GM21619 (cell line): Measurements from ENCODE around the gene NPLOC4.
"Not testable (repeated sequence)": the region's sequence is repeated elsewhere in the genome, so short reads cannot be mapped to it uniquely, and the experiment has no call there.

Source experiments
- ATAC-seq: cut with Tn5 transposase; IDR thresholded peaks from one replicate; pipeline ENCODE4 v1.9.1; 2021; ENCODE audit not compliant: unreplicated experiment

NPLOC4 gene

DNA sequence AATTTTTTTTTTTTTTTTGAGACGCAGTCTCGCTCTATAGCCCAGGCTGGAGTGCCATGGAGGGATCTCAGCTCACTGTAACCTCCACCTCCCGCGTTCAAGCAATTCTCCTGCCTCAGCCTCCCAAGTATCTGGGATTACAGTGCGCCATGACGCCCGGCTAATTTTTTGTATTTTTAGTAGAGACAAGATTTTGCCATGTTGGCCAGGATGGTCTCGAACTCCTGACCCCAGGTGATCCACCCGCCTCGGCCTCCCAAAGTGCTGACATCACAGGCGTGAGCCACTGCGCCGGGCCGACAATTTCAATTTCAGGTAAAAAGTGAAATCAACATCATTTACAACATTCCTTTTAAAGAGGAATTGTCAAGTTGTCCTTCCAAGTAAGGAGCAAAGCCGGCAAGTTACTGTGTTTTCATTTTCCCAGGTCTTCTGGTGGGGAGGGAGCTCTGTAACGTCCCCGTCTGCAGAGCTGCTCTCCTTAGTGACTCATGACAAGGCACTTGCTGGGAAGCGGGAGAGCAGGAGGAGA lies 873 bp downstream of the NPLOC4 start:
- ATAC-seq: peak; percentile 14

DNA sequence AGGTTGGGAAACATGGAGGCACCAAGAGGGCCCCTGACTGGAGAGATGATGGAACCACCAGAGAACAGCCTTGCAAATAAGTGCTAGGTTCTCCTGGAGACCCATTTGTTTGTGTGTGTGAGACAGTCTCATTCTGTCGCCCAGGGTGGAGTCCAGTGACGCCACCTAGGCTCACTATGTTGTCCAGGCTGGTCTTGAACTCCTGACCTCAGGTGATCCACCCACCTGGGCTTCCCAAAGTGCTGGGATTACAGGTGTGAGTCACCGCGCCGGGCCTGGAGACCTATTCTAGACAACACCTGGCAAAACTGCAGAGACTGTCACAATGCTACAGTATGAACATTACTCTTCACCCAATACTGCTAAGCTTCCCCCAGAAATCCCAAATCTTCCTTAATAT lies 1.5 kb downstream of the NPLOC4 start:
- no peak for ATAC-seq

DNA sequence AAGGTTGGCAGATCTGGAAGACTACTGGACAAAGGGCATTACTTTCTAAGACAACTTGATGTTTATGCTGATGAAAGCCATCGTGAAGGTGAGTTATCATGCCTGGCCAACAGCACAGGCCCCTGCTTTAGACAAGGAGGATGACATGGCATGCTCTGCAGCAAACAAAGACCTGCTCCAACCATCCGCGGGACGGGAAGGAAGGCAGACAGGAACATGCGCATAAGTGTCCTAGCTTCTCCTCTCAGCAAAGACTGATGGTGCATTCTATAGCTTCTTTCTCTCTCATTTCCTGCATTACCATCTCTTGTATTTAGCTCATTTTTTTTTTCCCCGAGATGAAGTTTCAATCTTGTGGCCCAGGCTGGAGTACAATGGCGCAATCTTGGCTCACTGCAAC lies 5.4 kb downstream of the NPLOC4 start:
- ATAC-seq: no peak

DNA sequence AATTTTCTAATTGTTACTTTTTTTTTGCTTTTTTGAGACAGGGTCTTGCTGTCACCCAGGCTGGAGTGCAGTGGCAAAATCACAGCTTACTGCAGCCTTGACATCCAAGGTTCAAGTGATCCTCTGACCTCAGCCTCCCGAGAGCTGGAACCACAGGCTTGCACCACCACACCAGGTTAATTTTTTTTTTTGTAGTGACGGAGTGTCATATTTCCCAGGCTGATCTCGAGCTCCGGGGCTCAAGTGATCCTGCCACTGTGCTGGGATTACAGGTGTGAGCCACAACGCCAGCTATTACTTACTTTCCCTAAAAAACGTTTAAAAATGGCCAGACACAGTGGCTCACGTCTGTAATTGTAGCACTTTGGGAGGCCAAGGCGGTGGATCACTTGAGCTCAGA lies 6.6 kb downstream of the NPLOC4 start:
- ATAC-seq: no peak

DNA sequence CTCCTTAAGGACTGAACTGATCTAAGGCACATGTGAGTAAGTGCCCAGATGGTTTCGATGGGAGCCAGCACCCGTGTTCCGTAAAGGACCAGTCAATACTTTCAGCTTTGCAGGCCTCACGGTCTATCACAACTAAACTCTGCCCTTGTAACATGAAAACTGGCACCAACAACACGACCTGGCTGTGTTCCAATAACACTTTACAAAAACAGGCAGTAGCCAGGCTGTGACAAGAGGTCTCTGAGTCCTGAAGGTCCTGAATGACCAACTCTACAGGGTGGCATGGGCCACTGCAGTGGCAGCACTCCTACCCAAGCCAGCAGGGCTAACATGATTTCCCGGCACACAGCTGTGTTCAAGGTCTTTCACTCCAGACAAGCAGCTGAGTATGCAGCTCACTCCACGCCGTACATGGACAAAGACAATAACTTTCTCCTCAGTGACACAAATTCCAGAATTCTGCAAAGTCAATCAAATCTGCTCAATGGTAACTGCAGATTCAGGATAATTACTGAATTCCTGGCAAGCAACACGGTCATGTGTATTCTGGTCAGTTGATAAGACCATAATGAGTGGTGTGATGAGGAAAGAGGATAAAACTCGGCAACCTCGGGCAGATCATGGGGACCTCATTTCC lies 15.3 kb downstream of the NPLOC4 start:
- ATAC-seq: no peak

DNA sequence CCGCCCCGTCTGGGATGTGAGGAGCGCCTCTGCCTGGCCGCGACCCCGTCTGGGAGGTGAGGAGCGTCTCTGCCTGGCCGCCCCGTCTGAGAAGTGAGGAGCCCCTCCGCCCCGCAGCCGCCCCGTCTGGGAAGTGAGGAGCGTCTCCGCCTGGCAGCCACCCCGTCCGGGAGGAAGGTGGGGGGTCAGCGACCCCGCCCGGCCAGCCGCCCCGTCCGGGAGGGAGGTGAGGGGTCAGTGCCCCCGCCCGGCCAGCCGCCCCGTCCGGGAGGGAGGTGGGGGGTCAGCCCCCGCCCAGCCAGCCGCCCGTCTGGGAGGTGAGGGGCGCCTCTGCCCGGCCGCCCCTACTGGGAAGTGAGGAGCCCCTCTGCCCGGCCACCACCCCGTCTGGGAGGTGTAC lies 18.6 kb downstream of the NPLOC4 start:
- not testable (repeated sequence) for ATAC-seq

DNA sequence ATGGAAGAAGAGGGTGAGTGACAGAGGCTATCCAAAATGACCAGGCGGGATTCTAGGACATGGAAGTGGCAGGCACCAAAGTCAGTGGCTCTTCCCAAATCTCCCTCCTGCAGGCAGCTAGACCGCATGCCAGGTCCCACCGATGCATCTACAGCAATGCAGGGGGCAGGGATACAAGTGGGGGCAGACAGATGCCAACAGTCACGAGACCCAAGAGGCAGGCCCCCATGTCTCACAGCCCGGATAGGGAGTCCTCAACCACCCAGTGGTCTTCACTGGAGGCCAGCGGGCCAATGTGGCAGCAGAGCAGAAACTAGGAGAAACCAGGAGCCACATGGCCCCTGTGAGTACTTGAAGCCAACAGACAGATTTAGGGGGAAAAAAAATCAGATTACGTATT lies 20.0 kb downstream of the NPLOC4 start:
- ATAC-seq: no peak

DNA sequence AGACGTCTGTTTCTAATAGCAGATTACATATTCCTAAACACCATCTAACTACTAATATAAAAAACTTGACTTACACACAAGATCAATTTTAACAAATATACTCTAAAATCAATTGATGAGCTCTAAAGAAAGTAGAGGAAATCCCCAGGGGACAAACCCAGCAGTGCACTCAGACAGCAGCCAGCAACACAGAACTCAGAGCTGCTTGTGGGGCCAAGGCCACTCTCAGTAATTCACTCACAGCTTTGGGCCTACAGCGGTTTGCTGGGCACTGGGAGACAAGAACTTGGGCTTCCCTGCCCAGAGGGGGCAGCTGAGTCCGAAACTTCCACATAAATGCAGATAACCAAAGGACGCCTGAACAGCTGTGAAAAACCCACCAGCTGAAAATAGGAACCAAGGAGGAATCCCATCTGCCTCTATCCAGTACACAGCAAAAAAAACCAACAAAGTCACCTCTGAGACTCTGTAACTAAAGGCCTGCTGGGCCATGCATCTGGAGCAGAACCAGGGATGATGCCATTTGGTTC lies 21.4 kb downstream of the NPLOC4 start:
- no peak for ATAC-seq

DNA sequence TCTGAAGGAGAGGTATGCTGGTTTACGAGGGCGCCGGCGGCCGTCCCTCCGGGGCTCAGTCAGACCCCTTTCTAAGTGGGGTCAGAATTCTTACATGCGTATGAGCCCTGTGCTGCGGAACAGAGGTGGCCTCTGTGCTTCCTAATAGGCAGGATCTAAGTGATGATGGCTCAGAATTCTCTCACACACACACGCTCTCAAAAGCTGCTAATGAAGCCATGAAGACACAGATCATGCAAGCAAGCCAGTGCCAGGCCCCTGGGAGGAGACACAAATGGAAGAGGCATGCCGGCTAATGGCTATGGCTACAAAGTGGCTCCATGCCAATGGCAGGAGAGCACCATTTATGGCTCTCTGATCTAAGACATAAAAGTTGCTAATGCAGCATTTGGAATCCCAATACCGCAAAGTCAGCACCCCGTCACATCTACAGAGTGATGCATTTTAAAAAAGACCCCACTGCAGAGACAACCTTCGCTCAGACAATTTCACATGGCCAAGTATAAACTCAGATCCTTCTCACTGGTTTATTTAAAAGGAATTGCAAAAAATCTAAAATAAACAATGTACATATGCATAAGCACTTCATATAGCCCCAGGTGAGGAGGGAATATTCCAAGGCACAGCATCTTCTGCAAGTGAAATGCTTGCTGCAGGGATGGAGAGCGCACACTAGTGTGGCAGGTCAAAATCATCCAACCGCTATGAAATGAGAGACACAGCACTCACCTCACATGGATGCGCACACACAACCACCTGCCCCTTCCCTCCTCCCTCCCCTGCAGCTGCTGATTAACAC lies 24.5 kb downstream of the NPLOC4 start:
- no peak for ATAC-seq

DNA sequence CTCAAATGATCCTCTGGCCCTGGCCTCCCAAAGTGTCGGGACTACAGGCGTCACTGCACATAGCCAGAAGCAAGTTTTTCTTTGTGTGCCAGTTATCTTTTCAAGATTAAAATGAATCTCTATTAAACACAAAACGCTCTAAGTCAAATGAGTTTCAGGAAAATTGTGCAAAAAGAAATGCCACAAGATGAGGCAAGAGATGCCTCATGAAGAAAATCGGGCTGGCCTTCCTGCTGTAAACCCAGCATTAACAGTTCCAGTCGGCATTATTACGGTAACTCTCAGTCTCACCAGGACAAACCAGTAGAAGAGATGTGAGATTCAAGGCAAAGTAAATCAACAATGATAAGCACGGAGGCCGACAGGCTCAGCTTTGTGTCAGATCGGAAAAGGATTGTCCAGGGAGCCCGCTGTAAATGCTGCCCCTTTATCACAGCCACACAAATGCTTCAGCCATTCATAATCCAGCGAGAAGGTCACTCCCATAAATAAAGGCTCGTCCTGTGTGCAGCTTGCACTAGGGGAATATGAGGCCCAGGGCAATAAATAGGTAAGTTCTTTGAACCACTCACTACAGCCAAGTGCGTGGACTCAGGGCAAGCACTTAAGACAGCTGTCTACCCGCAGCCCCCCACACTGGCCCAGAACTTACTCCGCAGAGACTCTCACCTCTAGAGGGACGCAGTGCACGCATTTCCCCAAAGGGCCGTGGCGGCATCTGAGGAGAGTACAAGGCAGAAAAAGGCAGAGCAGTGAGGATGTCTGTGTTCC lies 27.2 kb downstream of the NPLOC4 start:
- ATAC-seq: no peak

DNA sequence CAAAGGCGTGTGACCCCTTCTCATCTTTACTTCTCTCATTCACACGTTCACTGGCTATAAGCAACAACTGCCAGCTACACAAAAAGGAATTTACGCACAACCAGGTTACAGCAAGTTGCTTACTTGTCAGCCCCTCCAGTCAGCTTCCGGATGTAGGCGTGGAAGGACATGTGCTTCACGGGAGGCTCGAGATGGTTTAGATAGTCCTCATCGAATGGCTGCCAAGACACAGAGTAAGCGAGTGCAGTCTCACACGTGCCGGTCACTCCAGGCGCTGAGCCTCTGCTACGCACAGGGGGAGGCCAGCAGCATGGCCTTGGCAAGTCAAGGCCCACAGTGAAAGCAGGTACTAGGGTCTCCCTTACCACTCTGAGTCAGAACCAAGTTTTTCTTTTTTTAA lies 28.3 kb downstream of the NPLOC4 start:
- no peak for ATAC-seq

DNA sequence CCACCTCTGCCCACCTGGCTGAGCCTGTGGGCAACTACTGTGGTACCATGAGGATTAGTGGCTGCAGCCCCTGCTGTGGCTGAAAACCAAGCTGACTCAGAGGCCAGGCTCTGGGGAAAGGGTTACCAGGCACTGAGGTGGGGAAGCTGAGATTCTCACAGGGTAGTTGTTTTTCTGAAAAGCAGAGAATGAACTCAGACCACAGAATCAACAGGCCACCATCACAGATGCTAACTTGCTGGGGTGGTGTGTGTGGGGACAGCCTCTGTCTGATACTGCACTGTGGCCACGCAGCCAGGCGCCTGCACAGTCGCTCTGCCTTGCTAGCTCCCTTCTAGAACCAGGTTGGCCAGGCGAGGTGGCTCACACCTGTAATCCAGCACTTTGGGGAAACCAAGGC lies 28.8 kb downstream of the NPLOC4 start:
- no peak for ATAC-seq

DNA sequence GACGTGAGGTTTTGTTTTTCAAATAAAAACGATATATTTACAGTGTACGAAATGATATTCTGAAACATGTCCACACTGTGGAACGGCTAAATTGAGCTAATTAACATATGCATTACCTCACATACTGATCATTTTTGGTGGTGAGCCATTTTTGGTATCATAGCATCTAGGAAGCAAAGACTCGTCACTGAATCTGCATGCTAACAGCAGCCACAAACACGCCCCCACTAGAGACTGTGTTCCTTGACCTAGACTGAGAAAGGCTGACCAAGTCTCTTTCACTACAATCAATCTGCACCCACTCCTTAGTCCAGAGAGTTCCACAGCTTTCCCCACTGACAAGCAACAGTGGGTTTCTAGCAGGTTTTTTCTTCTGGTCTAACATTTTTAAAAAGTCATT lies 29.5 kb downstream of the NPLOC4 start:
- ATAC-seq: no peak

DNA sequence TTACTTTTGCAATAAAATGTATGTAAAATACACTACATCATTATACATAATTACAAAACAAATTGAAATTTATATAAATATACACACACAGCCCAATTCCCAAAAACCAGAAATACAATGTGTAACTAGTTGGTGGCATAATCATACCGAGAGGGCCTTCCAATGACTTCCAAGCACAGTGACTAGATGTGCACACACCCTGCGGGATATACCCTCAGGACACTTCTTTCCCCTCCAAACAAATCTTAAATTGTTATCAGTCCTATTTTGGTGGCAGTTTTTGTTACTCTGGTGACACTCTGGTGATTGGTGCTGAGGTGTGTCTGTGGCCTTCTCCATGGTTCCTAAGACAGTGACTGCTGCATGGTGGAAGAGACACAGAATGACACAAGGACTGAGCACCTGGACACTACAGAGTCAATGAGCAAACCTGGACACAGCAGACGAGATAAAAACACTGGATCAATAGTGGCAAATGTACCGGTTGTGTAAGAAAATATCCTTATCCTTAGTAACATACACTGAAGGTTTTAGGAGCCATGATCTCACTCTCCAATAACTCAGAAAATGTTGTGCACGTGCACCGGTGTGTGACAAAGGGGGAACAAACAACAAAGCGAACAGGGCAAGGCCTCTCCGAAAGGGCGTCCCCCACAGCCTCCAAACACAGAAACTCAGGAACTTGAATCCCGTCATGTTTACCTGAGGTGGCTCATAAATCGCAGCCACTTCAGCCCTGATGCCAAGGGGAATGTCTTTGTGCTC lies 32.9 kb downstream of the NPLOC4 start:
- no peak for ATAC-seq

DNA sequence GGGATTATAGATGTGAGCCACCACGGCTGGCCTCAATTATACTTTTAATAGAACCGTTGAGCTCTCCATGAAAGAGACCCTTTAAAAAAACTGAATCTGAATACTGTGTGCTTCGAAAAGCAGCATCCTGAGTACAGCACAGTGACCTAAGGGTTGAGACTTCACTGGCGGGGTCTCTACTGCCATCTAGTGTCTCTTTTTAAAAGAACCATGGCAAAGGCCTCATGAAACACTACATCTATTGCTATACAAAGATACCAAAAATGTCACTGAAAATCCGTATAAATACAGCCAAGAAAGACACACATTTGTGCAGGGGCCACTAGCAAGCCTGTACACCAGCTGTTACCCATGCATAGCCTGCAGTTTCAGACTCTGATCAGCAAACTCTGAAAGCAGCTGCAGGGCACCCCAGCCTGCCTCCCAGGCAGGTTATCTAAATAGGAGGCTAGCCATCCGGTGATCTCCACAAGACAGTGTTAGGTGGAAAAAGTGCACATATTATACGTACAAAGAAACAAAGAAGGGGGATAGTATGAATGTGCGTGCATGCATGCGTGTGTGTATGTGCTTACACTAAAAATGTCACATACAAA lies 35.3 kb downstream of the NPLOC4 start:
- ATAC-seq: no peak

DNA sequence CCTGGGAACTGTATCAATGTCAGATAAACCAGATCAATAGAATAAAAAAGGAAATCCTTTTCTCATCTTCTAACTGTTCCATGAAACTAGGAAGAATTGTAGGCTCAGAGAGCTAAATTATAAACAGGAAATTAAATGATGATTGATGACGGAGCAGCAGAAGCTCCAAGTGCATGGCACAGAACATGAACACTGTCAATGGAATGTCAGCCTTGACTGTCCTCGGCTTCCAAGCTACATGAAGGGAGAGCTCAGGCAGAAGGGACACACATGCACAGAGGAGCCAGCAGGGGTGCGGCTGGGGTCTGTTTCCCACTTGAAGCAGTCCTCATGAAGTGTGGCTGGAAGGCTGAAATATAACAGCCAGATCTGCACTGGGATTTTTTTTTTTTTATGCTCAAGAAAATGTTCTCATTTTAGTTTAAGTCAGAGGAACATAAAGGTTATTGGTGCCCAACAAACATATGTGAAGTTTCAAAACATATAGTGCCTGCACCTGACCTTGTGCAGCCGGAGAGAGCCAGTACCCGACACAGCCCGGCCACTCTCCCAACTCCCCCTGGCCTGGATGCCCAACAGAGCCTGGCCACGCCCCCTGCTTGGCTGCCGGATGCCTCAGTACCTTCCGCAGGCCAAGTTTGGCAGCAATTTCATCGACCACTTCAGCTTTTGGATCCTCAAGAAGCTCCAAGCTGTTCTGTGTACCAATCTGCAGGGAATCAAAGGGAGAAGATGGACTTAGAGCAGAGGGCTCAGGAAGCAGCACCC lies 37.0 kb downstream of the NPLOC4 start:
- no peak for ATAC-seq

DNA sequence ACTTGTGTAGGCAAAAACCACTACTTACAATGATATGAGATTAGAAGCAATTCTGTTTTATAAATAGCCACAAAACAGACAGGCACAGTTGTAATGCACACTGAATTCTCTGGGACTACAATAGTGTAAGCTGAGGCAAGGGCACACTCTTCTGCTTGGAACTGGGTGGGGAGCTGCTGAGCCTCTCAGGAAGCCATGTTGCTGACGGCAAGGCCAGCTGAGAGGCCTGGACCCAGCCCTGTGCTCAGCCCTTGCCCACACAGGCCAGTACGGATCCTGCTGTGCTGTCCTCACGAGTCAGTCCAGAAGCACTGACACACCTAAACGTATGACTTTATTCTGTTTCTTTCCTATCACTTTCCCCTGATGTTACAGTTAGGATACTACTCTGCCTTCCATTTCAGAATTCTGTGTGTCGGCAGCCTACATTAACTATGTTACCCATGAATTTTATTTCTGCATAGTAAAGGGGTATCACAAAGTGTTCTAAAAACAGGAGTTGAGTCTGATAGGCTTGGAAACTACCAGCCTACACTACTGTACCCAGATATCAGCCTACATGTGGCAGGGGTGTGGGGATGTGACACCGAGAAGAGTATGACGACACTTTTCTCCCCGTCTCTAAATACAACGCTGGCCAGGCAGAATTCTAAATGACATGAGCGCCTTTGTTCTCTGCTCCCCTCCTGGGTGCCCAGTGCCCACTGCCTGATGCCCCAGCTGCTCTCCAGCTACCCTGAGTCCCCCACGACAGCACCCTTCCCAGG lies 43.6 kb downstream of the NPLOC4 start:
- no peak for ATAC-seq

DNA sequence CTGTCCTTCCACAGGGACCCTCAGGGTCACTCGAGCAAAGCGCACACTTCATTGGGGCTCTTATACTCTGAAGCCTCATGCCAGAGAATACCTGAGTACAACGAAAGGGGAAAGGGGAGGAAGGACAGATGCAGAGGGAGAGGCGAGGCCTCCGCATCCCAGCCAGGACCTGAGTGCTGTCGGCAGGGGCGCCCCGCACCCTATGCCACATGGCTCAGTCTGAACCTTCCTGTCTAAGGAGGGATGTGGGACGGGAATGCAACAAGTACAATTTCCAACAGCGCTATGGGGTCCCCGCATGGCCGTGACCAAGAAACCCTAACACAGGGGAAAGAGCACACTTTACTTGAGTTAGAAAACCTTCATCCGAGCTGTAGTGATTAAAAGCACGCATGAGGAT lies 44.9 kb downstream of the NPLOC4 start:
- no peak for ATAC-seq

DNA sequence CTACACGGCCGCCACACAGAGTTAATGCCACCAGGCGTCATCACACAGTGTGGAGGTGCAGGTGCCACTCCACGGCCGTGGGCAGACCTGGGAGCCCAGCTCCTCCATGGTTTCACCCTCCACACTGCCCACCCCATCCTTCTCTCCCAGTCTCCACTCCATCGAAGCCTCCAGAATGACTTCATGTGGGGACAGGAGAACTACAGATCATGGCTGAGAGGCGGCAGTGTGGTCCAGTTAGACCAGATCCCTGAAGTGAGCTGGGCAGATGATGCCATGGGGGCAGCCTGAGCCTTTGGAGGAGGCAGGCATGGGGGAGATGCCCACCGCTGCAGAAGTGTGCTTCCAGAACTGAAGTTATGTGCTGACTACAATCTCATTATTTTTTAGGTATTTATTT lies 46.8 kb downstream of the NPLOC4 start:
- ATAC-seq: no peak
